Mucosa of stomach (tissue), 1 donor: ENCODE measurements around the gene DNAJC15.

Experiments
- H3K27me3 ChIP-seq: one replicate; pipeline ENCODE4 v1.7.0; 2013; ENCODE audit warnings: mild to moderate bottlenecking, low read length; ENCODE audit not compliant: control insufficient read depth, insufficient read depth
- H3K36me3 ChIP-seq: one replicate; pipeline ENCODE4 v1.7.0; 2013; ENCODE audit warnings: low read length; ENCODE audit not compliant: control insufficient read depth, insufficient read depth
- H3K4me1 ChIP-seq: one replicate; pipeline ENCODE4 v1.7.0; 2013; ENCODE audit warnings: mild to moderate bottlenecking, low read length; ENCODE audit not compliant: control insufficient read depth, insufficient read depth
- H3K4me3 ChIP-seq: one replicate; pipeline ENCODE4 v1.7.0; 2013; ENCODE audit warnings: low read length
- H3K9ac ChIP-seq: one replicate; pipeline ENCODE4 v1.7.0; 2013; ENCODE audit warnings: mild to moderate bottlenecking, low read length, moderate library complexity
- H3K9me3 ChIP-seq: one replicate; pipeline ENCODE4 v1.7.0; 2013; ENCODE audit warnings: mild to moderate bottlenecking, low read length, moderate library complexity; ENCODE audit not compliant: control insufficient read depth
- donor health status: Pancreatic carcinoma.

DNAJC15 gene

GRCh38 chr13:43100667-43101066, 77.3 kb downstream of the DNAJC15 start:
- Histone ChIP-seq H3K4me3 (no peak overlapping the region), H3K4me1 (no peaks in the 10 kb centered on the region), H3K9me3 (no peaks in the 10 kb centered on the region), H3K27me3 (no peaks in the 10 kb centered on the region), H3K36me3 (no peaks in the 10 kb centered on the region), H3K9ac (no peak overlapping the region)

GRCh38 chr13:43102304-43102703, 78.9 kb downstream of the DNAJC15 start:
- Histone ChIP-seq H3K27me3 (no peaks in the 10 kb centered on the region), H3K9ac (no peak overlapping the region), H3K9me3 (no peaks in the 10 kb centered on the region), H3K36me3 (no peaks in the 10 kb centered on the region), H3K4me1 (no peaks in the 10 kb centered on the region), H3K4me3 (no peak overlapping the region)

- Histone ChIP-seq H3K36me3 (no peaks in the 10 kb centered on the region), H3K4me1 (peaks cover 5% of the 10 kb centered on the region), H3K9ac (no peak overlapping the region), H3K27me3 (no peaks in the 10 kb centered on the region), H3K4me3 (no peak overlapping the region), H3K9me3 (no peaks in the 10 kb centered on the region)
Observed at GRCh38 chr13:43107780-43108179, 84.4 kb downstream of the DNAJC15 start.

GRCh38 chr13:43110036-43110435, 86.7 kb downstream of the DNAJC15 start:
- Histone ChIP-seq H3K4me1 (peaks cover 13% of the 10 kb centered on the region), H3K36me3 (no peaks in the 10 kb centered on the region), H3K27me3 (no peaks in the 10 kb centered on the region)

GRCh38 chr13:43110658-43111057, 87.3 kb downstream of the DNAJC15 start:
- Histone ChIP-seq H3K9me3 (no peaks in the 10 kb centered on the region), H3K4me1 (peaks cover 13% of the 10 kb centered on the region), H3K9ac (no peak overlapping the region), H3K36me3 (no peaks in the 10 kb centered on the region), H3K27me3 (no peaks in the 10 kb centered on the region), H3K4me3 (no peak overlapping the region)

More at GRCh38 chr13:43110036-43110435, 86.7 kb downstream of the DNAJC15 start:
- no peak overlapping the region for H3K9ac ChIP-seq
- no peak overlapping the region for H3K4me3 ChIP-seq
- H3K9me3 ChIP-seq: no peaks in the 10 kb centered on the region

- H3K36me3 ChIP-seq: no peaks in the 10 kb centered on the region
- H3K4me1 ChIP-seq: peaks cover 13% of the 10 kb centered on the region
- no peaks in the 10 kb centered on the region for H3K27me3 ChIP-seq
- H3K9me3 ChIP-seq: no peaks in the 10 kb centered on the region
- H3K4me3 ChIP-seq: no peak overlapping the region
- H3K9ac ChIP-seq: no peak overlapping the region
Observed at GRCh38 chr13:43111559-43112400, 88.4 kb downstream of the DNAJC15 start.

GRCh38 chr13:43113603-43114002, 90.2 kb downstream of the DNAJC15 start:
- peaks cover 13% of the 10 kb centered on the region for H3K4me1 ChIP-seq
- H3K9me3 ChIP-seq: no peaks in the 10 kb centered on the region
- H3K36me3 ChIP-seq: no peaks in the 10 kb centered on the region
- H3K27me3 ChIP-seq: no peaks in the 10 kb centered on the region
- H3K4me3 ChIP-seq: no peak overlapping the region
- H3K9ac ChIP-seq: no peak overlapping the region

- Histone ChIP-seq H3K9me3 (no peaks in the 10 kb centered on the region), H3K4me1 (peaks cover 13% of the 10 kb centered on the region), H3K27me3 (no peaks in the 10 kb centered on the region), H3K9ac (no peak overlapping the region), H3K36me3 (no peaks in the 10 kb centered on the region), H3K4me3 (no peak overlapping the region)
Observed at GRCh38 chr13:43114504-43114903, 91.1 kb downstream of the DNAJC15 start.

GRCh38 chr13:43115141-43115540, 91.8 kb downstream of the DNAJC15 start:
- Histone ChIP-seq H3K9me3 (no peaks in the 10 kb centered on the region), H3K36me3 (no peaks in the 10 kb centered on the region), H3K27me3 (no peaks in the 10 kb centered on the region), H3K4me3 (no peak overlapping the region), H3K4me1 (peaks cover 13% of the 10 kb centered on the region), H3K9ac (no peak overlapping the region)

- Histone ChIP-seq H3K27me3 (no peaks in the 10 kb centered on the region), H3K36me3 (no peaks in the 10 kb centered on the region), H3K4me1 (peaks cover 8% of the 10 kb centered on the region), H3K9me3 (no peaks in the 10 kb centered on the region), H3K9ac (no peak overlapping the region), H3K4me3 (no peak overlapping the region)
Observed at GRCh38 chr13:43116242-43116641, 92.9 kb downstream of the DNAJC15 start.

GRCh38 chr13:43118521-43118920, 95.1 kb downstream of the DNAJC15 start:
- H3K9me3 ChIP-seq: no peaks in the 10 kb centered on the region
- H3K4me3 ChIP-seq: no peak overlapping the region
- H3K9ac ChIP-seq: no peak overlapping the region
- H3K4me1 ChIP-seq: peaks cover 6% of the 10 kb centered on the region
- H3K36me3 ChIP-seq: no peaks in the 10 kb centered on the region
- H3K27me3 ChIP-seq: no peaks in the 10 kb centered on the region

- Histone ChIP-seq H3K27me3 (no peaks in the 10 kb centered on the region), H3K9me3 (no peaks in the 10 kb centered on the region), H3K4me1 (no peaks in the 10 kb centered on the region), H3K4me3 (no peak overlapping the region), H3K9ac (no peak overlapping the region), H3K36me3 (no peaks in the 10 kb centered on the region)
Observed at GRCh38 chr13:43119206-43119605, 95.8 kb downstream of the DNAJC15 start.
